GM12801 (cell line): ENCODE data around the gene ETS1.

Experiments
- TF ChIP-seq, protein P1 (sequence below): IDR thresholded peaks from one replicate; pipeline ENCODE4 v1.5.1; 2011; ENCODE audit warnings: control low read depth; ENCODE audit not compliant: insufficient read length; ENCODE audit errors: extremely low read depth

ETS1 gene, protein sequence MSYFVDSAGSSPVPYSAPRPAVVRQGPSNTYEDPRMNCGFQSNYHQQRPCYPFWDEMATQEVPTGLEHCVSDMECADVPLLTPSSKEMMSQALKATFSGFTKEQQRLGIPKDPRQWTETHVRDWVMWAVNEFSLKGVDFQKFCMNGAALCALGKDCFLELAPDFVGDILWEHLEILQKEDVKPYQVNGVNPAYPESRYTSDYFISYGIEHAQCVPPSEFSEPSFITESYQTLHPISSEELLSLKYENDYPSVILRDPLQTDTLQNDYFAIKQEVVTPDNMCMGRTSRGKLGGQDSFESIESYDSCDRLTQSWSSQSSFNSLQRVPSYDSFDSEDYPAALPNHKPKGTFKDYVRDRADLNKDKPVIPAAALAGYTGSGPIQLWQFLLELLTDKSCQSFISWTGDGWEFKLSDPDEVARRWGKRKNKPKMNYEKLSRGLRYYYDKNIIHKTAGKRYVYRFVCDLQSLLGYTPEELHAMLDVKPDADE

DNA sequence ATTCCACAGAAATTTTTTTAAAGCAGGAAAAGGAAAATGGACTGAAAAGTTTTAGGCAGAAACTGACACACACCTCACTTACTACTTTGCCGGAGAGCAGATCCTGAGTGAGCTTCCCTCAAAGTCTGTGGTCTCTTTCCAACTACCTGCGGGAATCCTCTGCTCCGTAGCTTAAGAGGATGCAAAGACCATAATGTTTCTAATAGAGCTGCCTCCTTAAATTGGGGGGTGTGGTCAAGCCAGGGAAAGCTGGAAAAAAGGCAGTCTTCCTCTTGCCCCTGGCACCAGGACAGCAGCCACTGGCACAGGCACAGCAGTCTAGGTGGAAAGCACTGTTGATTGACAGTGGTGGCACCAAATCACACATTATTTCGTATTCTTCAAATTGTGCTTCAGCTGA, at the start of gene ETS1:
TSS of gene ETS1 (minus strand) at position 144 of the 400 bp plus-strand sequence. CDS start 14,428 bp downstream, outside the sequence.
- TF ChIP-seq, protein P1, sequence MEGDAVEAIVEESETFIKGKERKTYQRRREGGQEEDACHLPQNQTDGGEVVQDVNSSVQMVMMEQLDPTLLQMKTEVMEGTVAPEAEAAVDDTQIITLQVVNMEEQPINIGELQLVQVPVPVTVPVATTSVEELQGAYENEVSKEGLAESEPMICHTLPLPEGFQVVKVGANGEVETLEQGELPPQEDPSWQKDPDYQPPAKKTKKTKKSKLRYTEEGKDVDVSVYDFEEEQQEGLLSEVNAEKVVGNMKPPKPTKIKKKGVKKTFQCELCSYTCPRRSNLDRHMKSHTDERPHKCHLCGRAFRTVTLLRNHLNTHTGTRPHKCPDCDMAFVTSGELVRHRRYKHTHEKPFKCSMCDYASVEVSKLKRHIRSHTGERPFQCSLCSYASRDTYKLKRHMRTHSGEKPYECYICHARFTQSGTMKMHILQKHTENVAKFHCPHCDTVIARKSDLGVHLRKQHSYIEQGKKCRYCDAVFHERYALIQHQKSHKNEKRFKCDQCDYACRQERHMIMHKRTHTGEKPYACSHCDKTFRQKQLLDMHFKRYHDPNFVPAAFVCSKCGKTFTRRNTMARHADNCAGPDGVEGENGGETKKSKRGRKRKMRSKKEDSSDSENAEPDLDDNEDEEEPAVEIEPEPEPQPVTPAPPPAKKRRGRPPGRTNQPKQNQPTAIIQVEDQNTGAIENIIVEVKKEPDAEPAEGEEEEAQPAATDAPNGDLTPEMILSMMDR: no peak

- TF ChIP-seq, protein P1: no peak
Measured at GRCh38 chr11:128634395-128634794, 47.0 kb upstream of the ETS1 start.

GRCh38 chr11:128633384-128633965, 46.1 kb upstream of the ETS1 start:
- TF ChIP-seq, protein P1: no peak

GRCh38 chr11:128632141-128632791, 44.9 kb upstream of the ETS1 start:
- TF ChIP-seq, protein P1: no peak

DNA sequence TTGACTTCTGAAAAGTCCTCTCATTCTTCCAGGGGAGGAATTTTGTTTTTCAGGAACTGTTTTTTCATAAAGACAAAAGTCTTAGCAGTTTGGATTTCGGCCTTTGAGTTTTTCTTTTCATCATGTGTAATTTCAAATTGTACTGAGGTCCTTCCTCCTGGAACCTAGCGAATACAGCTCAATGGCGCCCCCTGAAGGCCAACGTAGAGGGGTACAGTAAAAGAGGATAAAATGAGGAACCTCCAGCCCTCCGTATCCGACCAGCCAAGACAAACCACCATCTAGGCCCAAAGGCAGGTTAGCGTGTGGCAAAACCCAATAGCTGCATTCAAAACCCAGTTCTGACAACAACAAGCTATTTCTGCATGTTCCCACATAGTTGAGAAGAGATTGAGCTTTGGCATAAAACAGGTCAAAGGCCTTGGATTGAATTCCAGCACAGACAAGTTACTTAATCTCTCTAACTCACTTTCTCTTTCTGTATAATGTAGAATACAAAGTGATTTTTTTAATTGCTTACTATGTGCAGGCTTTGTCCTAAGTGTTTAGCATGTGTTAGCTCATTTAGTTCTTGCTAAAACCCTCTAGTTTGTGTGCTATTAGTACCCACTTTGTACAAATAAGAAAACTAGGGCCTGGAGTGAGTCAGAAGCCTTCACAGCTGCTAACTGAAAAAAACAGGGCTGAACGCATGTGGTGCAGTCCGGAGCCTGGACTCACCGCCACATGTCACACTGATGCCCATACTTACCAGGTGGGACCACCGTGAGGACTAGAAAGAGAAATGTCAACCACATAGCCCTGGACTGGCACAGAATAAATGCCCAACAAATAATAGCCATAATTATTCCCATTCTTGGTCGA, 43.2 kb upstream of the ETS1 start:
- TF ChIP-seq, protein P1: no peak

- TF ChIP-seq, protein P1: no peak
Measured at GRCh38 chr11:128629516-128630106, 42.3 kb upstream of the ETS1 start.

DNA sequence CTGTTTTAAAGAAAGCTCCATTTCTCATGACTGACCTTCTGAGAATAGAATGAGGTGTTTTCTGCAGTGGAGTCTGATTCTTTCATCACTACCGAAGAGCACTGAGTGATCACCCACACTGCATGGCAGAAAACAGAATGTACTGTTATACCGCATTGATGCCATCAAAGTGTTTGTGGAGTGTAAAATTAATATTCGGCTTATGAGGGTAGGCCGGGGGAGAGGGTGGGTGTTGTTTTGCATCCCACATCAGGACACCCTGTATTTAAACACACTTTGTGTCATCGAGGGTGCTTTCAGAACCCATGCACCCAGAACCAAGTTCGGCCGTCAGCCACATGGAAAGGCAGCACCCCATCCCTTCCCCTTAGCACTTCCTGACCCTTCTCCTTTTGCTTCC, 41.3 kb upstream of the ETS1 start:
- TF ChIP-seq, protein P1: no peak
